HuH-7 (cell line): ENCODE measurements around the gene GAS2L2.

ENCODE experiments used
- DNase-seq: peaks from one replicate; pipeline ENCODE4 v3.0.0; 2011; ENCODE audit warnings: low spot score

GAS2L2 gene

DNA sequence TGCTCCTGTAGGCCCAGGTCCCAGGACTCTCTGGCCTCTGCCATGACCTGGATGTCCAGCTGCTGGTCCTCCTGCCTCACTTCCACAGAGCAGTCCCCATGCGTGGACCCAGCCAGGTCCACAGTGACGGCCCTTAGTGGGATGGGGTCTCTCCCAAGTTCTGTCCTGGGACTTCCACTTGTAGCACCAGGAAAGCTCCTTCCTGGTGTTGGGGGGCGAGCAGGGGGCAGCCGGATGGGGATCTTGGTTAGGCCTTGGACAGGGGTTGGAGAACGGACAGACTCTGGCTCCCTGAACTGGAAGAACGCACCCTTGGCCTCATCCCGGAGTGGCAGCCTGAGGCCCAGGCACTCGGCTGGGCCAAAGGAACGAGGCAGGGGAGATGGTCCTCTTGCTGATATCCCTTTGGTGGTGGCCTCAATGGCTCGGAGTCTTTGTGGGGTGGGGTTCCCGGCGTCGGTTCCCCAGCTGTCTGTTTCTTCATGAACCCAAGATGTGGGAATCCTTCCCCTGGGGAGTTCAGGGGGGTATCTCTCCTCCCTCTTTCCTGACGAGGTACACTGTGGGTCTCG is 7.2 kb downstream of the GAS2L2 start:
- no peak for DNase-seq

- no peak for DNase-seq
Measured at GRCh38 chr17:35745246-35745645, 7.8 kb downstream of the GAS2L2 start.

- DNase-seq, result no peak
Measured at GRCh38 chr17:35744830-35745229, 8.2 kb downstream of the GAS2L2 start.

DNA sequence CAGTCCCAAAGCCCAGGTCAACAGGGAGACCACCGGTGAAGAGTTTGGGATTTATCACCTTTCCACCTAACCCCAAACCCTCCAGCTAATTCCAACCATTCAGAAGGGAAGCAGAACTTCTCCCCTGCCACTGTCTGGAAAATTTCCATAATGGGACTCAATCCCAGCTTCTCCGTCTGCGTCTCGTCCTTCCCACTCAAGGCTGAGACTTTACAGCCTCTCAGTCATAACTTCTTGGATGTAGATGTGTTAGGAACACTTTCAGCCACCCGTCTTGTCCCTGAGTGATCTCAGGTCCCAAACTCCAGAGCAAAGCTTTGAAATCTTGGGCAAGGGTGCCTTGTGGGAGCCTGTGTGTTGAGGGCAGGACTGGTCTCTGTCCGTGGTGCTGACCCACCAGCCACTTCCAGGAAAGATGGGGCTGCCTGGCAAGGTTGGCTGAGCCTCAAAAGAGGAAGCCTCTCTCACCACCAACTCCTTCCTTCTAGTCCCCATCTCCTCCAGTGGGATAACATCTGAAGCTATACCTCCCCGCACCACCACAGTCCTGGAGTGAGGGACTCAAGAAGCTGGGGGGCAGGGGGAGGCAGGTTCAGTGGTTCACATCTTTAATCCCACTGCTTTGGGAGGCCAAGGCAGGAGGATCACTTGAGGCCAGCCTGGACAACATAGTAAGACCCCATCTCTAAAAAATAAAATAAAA is 9.3 kb downstream of the GAS2L2 start:
- peak; percentile 74 for DNase-seq

DNA sequence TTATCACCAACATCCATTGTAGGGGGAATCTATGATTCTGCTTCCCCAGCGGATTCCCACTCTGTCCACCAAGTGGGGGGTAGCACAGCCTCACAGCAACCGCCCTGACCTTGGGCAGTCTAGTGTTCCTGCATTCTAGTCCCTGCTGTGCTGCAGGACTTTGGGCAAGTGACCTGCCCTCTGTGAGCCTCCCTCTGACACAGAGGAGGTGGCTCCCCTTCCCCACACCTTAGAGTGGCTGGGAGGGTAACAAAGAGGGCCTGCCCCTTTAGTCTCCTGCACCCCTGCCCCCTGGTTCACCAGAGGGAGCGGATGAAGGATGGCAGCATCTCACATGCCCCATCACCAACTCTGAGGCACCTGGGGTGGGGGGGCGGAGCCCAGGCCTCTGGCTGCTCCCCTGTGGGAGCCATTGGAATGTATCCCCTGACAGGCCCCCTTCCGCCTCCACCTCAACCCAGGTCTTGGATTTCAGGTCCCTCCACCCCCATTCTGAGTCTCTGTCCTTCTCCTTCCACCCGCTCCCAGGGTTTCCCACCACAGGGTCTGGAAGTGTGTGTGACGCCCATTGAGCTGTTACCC is 10.1 kb downstream of the GAS2L2 start:
- DNase-seq, result no peak

DNA sequence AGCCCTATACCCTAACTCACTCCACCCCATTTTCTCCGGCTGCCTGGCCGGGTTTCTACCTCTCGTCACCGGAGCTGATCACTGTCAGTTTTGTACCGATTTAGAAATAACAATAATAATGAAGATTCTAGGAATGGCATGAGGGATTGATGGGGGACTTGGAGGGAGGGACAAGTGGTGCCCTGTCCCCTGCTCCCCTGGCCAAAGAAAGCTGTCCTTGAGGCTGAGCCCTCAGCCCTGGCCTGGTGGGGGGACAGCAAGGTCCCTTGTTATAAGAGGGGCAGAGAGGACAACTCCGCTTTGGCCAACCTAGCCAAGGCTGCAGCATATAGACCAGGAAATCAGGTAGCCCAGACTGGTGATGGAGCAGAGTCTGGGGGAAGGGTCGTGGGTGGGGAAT is 10.5 kb downstream of the GAS2L2 start:
- no peak for DNase-seq

DNA sequence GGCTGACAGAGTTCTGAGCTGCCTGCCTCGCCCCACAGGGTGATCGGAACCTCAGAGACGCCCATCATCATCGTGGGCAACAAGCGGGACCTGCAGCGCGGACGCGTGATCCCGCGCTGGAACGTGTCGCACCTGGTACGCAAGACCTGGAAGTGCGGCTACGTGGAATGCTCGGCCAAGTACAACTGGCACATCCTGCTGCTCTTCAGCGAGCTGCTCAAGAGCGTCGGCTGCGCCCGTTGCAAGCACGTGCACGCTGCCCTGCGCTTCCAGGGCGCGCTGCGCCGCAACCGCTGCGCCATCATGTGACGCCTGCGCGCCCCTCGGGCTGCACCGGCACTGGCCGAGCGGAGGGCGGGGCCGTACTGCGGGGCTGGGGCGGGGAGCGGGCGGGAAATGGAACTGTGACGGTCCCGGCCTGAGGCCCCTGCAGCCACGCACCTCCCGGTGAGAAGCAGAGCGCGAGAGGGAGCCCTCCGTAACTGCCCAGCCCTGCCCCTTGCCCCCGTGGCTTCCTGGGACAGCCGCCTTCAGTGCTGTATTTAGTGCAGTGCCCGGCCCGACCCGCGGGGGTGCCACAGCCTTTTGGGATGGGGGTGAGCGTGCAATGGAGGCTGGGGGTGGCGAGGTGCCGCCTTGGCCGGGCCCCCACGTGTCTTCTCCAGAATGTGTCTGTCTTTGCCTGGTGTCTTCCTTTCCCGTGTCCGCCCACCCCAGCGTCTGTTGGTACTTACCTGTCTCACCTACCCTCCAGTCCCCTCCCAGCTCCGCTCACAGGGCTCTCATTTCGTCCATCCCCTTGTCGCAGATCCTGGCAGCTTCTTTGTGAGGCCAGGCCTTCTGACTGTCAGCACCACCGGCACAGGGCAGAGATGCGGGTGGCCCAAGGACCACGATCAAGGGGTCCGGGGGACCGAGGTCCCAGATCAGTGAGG is 11.8 kb downstream of the GAS2L2 start:
- DNase-seq, result peak; percentile 23

DNA sequence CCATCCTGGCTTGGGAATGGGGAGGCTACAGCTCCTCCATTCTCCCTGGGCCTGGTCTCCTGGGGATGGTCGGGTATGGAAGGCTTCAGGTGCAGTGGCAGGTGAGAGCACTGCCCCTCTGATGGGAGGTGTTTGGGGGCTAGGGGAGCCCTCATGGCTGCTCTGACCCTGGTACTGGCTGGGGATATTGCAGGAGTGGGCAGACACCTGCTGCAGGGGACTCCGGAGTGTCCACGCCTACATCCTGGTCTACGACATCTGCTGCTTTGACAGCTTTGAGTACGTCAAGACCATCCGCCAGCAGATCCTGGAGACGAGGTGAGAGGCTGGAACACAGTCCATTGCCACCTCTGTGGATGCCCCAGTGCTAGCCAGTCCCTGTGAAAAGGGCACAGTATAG is 12.8 kb downstream of the GAS2L2 start:
- no peak for DNase-seq

DNA sequence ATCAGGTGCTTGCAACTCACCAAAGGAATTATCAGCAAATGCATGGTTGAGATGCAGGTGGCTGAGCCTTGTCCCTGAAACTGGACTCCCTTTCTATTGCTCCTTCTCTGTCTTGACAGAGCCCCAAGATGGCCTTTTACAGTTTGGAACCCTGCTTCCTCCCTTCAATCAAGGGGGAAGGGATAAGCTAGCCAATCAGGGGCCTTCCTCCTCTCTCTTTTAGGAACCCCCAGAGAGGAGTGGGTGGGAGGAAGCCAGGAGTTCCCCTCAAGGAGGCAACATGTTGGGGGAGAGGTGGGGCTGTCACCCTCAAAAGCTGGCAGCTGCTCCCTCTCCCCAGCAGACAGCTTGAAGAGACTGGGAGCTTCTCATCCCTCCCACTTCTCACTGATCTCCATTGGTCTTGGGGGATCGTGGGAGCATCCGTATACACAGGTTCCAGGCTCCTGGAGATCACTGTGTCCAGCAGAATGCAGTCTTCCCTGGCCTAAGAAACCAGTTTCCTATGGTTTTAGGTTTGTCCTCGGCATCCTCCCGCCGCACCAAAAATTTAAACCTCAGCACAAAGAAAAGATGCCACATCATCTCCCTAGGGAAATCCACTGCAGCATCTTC is 14.4 kb downstream of the GAS2L2 start:
- no peak for DNase-seq

- no peak for DNase-seq
Measured at GRCh38 chr17:35736236-35736635, 16.8 kb downstream of the GAS2L2 start.

GRCh38 chr17:35735036-35735805 is 17.8 kb downstream of the GAS2L2 start:
- DNase-seq, result no peak

DNA sequence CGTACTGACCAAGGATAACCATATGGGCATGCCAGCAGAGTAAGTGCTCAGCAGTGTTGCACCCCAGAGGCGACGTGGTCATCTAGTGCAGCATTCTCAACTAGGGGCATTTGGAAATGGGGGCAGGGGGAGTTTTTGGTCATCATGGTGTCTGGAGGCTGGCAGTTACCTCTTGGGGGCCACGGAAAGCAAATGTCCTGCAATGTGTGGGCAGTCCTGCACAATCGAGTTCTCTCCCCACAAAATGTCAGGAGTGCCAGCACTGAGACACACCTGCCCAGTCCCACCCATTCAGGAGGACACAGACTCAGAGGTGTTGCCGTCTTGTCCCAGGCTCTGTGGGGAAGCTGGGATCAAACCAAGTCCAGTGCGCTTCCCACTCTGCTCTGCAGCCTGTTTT is 18.6 kb downstream of the GAS2L2 start:
- DNase-seq, result no peak

DNA sequence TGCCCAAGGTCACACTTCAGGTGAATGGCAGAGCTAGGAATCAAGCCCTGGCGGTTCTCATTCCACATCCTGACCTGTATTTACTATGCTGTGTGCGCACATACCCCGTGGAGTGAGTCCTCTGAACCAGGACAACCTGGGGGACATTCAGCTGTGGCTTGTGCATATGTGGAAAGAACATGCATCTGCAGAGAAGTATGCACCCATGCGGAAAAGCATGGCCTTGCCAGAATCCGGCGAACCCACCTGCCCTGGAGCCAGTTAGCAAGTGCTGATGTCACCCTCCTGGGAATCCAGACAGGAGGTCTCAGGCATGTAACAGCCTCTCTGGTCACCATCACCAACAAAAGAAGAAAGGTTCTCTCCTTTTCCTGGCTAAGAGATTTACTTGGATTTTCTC is 19.7 kb downstream of the GAS2L2 start:
- DNase-seq, result no peak

- DNase-seq, result no peak
Measured at GRCh38 chr17:35732806-35733136, 20.3 kb downstream of the GAS2L2 start.

DNA sequence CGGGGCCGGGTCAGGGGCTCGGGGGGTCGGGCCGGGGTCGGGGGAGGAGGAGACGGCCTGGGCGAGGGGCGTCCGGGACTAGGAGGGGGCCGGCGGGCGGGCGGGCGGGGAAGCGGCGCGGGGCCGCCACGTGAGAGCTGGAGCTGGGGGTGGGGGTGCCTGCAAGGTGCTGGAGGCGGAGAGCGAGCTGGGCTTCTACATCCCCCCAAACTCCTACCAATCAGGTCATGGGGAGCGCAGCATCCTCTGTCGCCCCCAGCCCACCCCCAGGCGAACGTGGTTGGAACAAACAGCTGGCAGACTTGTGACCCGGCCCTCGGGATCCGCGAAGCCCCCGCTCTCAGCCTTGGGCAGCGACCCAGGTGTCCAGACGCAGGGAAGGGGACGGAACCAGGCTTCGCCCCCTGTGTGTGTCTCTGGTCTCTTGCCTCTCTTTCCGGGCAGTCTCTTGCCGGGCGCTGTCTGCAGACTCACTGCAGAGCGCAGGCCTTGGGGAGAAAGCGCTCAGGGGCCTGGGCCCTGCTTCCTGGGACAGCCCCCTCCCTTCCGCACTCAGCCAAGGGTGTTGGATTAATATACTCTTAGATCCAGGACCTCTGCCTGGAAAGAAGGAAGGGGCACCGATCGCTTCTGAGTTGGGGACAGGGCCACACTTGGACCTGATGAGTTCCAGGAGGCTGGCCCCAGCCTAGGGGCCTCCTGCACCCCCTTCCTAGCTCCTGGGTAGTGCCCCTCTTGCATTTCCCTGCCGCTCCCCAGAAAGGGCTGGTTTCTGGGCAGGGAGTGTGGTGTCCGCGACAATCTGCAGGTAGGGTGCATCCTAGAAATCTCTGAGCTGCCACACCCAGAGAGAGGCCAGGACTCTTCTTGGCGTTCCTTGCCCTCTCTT is 20.9 kb downstream of the GAS2L2 start:
- no peak for DNase-seq

- DNase-seq, result peak; percentile 93
Measured at GRCh38 chr17:35731239-35731916, 21.7 kb downstream of the GAS2L2 start, which contains the start of gene RASL10B. Gene RASL10B, plus strand, starts transcription at chr17:35731639. Its CDS starts 3,546 bp downstream, at chr17:35735185.

- peak; percentile 4 for DNase-seq
Measured at GRCh38 chr17:35730400-35731005, 22.5 kb downstream of the GAS2L2 start.

DNA sequence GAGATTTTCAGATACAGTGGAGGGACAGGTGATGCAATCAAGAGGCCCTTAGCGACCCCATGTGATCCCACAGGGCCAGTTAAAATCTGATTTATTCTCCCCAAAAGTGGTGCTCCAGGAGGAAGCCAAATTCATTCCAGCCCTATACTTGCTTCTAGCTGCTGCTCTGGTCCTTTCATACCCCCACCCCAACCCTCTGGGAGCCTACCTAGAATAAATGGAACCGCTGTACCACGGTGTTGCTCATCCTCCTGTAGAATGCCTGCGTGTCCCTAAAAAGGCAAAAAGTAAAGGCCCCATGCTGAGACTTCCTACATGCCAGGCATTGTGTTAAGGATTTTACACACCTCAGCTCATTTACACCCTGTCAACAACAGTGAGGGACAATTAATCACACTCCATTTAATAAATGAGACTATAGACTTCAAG is 23.6 kb downstream of the GAS2L2 start:
- peak; percentile 9 for DNase-seq

DNA sequence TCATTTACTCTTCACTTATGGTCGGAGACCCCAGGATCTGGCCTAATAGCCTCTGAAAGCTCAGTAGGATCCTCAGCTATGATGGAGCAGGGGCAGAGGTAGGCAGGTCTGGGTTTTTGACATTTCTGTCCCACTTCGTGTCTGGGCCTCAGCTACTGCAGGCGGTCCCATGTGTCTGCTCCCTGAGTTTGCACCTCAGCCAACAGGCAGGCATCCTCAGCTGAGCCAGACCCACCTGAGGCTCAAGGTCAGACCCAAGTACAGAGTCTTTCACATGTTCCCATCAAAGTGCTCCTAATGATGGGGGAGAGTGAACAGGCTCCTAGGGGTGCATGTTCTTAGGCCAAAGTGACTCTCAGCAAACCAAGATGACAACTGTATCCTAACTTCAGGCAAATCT is 24.5 kb downstream of the GAS2L2 start:
- DNase-seq, result no peak
